HCT116 (cell line): ENCODE results near the gene LTBP1. TPM values are rescaled to one million over a fixed set of nuclear protein-coding genes. Genes with fewer than 3 reads are reported as not detected.
A peak's percentile ranks its signal among the peaks of the same experiment; 100 is the strongest.

Source experiments
- ATAC-seq: fragments of 200-7000 bp; cut with Tn5 transposase; 2 replicates; pipeline ENCODE4 v1.9.1; 2020; ENCODE audit warnings: mild to moderate bottlenecking, moderate library complexity
- BruUV-seq: library from RNA; stranded (reverse); fragments of 400-500 nt; replicated peaks from 2 replicates; lab custom pipeline; 2021; lab: Mats Ljungman, UMichigan
- CTCF ChIA-PET: fragments of 300-600 bp; sonication (Branson Sonifier 250); formaldehyde crosslinking; loops from one replicate; lab custom pipeline; 2021; ENCODE audit warnings: antibody characterized with exemption; lab: Charles Lee
- POLR2A ChIA-PET: fragments of 300-600, 350-600 bp; sonication (Branson Sonifier 250); formaldehyde crosslinking; loops from one replicate; lab custom pipeline; 2021; ENCODE audit warnings: antibody characterized with exemption; lab: Charles Lee
- RAD21 ChIA-PET, 2 experiments: fragments of 300-600 bp; sonication (Branson Sonifier 250); formaldehyde crosslinking; loops; one replicate each; lab custom pipeline; 2023; ENCODE audit warnings: low total read pairs in 2 of 2; ENCODE audit not compliant: uncharacterized antibody in 2 of 2, unreplicated experiment in 2 of 2, low non-redundant PET in 1 of 2; lab: Charles Lee
- DNase-seq: peaks from one replicate; pipeline ENCODE4 v3.0.0-alpha.2; 2010; ENCODE audit warnings: low read depth, low spot score
- H2AFZ ChIP-seq: fragments of 200-600 bp; shearing (Covaris generic), sonication (generic); 2 replicates; pipeline ENCODE4 v1.6.1; 2017; ENCODE audit warnings: low read depth, mixed run types, mixed read lengths, antibody characterized with exemption, low read length; ENCODE audit not compliant: poor library complexity, severe bottlenecking
- H3K27ac ChIP-seq: 2 replicates; pipeline ENCODE4 v1.5.1; 2012; ENCODE audit warnings: low read depth, low read length
- H3K27me3 ChIP-seq: fragments of 200-600 bp; sonication (generic); 2 replicates; pipeline ENCODE4 v1.6.1; 2016; ENCODE audit warnings: mixed run types, low read length, mixed read lengths; ENCODE audit not compliant: insufficient read depth
- H3K36me3 ChIP-seq, 2 experiments: fragments of 200-500 bp in 1 of 2; fragments of 200-600 bp in 1 of 2; sonication (Bioruptor generic) in 1 of 2; sonication (generic) in 1 of 2; 2 replicates each; pipeline versions ENCODE4 v1.5.1 to v1.6.1; 2014 to 2016; ENCODE audit warnings: low read length in 2 of 2, inconsistent platforms in 1 of 2, mixed read lengths in 1 of 2, mixed run types in 1 of 2; ENCODE audit not compliant: insufficient read depth in 2 of 2, control insufficient read depth in 1 of 2
- H3K4me1 ChIP-seq, 2 experiments: fragments of 200-600 bp in 1 of 2; sonication (generic) in 1 of 2; 2 replicates each; pipeline versions ENCODE4 v1.5.1 to v1.6.1; 2012 to 2017; ENCODE audit warnings: low read length in 2 of 2, inconsistent platforms in 1 of 2, mild to moderate bottlenecking in 1 of 2, mixed read lengths in 1 of 2, mixed run types in 1 of 2, moderate library complexity in 1 of 2; ENCODE audit not compliant: insufficient read depth in 2 of 2, control insufficient read depth in 1 of 2
- H3K4me2 ChIP-seq: fragments of 200-600 bp; sonication (generic); 2 replicates; pipeline ENCODE4 v1.6.1; 2017; ENCODE audit warnings: mixed run types, low read length, mixed read lengths
- H3K4me3 ChIP-seq, 2 experiments: fragments of 200-600 bp in 1 of 2; sonication (generic) in 1 of 2; replicated peaks in 1 of 2; 2 replicates each; pipeline ENCODE4 v1.5.1; 2011 to 2016; ENCODE audit warnings: low read length in 2 of 2, control low read depth in 1 of 2, low read depth in 1 of 2, mild to moderate bottlenecking in 1 of 2, mixed read lengths in 1 of 2, mixed run types in 1 of 2
- H3K79me2 ChIP-seq: fragments of 200-600 bp; sonication (generic); 2 replicates; pipeline ENCODE4 v1.6.1; 2017; ENCODE audit warnings: mild to moderate bottlenecking, mixed run types, low read length, moderate library complexity, mixed read lengths; ENCODE audit not compliant: insufficient read depth
- H3K9ac ChIP-seq: fragments of 200-600 bp; sonication (generic); 2 replicates; pipeline ENCODE4 v1.6.1; 2016; ENCODE audit warnings: low read length, mixed read lengths
- H3K9me2 ChIP-seq: fragments of 200-600 bp; sonication (generic), shearing (Covaris generic); 2 replicates; pipeline ENCODE4 v1.6.1; 2017; ENCODE audit warnings: mixed run types, mild to moderate bottlenecking, moderate library complexity; ENCODE audit not compliant: insufficient read depth
- H3K9me3 ChIP-seq, 2 experiments: fragments of 200-500 bp in 1 of 2; fragments of 200-600 bp in 1 of 2; sonication (Bioruptor generic) in 1 of 2; sonication (generic) in 1 of 2; 2 replicates each; pipeline ENCODE4 v1.6.1; 2014 to 2017; ENCODE audit warnings: low read length in 2 of 2, mixed read lengths in 2 of 2, inconsistent platforms in 1 of 2, low read depth in 1 of 2, mild to moderate bottlenecking in 1 of 2, mixed run types in 1 of 2, moderate library complexity in 1 of 2; ENCODE audit not compliant: control insufficient read depth in 1 of 2, insufficient read depth in 1 of 2
- H4K20me1 ChIP-seq: fragments of 200-600 bp; sonication (generic), shearing (Covaris generic); 2 replicates; pipeline ENCODE4 v1.6.1; 2017; ENCODE audit warnings: mixed run types, mild to moderate bottlenecking, moderate library complexity; ENCODE audit not compliant: insufficient read depth
- CBX3 ChIP-seq: IDR thresholded peaks from 2 replicates; pipeline ENCODE4 v1.6.1; 2012; ENCODE audit warnings: low read depth
- FOSL1 ChIP-seq: IDR thresholded peaks from 2 replicates; pipeline ENCODE4 v1.6.1; 2012; ENCODE audit warnings: low read depth
- JUND ChIP-seq: IDR thresholded peaks from 2 replicates; pipeline ENCODE4 v1.6.1; 2012
- RAD21 ChIP-seq: IDR thresholded peaks from 2 replicates; pipeline ENCODE4 v1.6.1; 2012; ENCODE audit warnings: low read depth, mild to moderate bottlenecking
- SP1 ChIP-seq: IDR thresholded peaks from 2 replicates; pipeline ENCODE4 v1.6.1; 2012; ENCODE audit warnings: low read depth
- YY1 ChIP-seq: IDR thresholded peaks from 2 replicates; pipeline ENCODE4 v1.6.1; 2011; ENCODE audit warnings: low read length, low read depth, moderate library complexity, mild to moderate bottlenecking; ENCODE audit not compliant: insufficient replicate concordance; ENCODE audit errors: extremely low read depth
- intact Hi-C: fragments of 100-400 bp; cut with micrococcal nuclease; formaldehyde crosslinking; loops from 2 replicates; pipeline ENCODE4 v1.10.0; 2022
- total RNA-seq: library from RNA; stranded (reverse); gene quantifications from one replicate; pipeline ENCODE4 v1.2.1, GENCODE V29; 2021; ENCODE audit not compliant: unreplicated experiment
- TF ChIP-seq, protein P1 (sequence below): IDR thresholded peaks from 2 replicates; pipeline ENCODE4 v1.6.1; 2012
- TF ChIP-seq, protein P2 (sequence below), 3 experiments: fragments of 200-600 bp in 1 of 3; sonication (generic) in 1 of 3; IDR thresholded peaks in 2 of 3; conservative IDR thresholded peaks in 1 of 3; 2 replicates each; pipeline ENCODE4 v1.5.1; 2012 to 2017; ENCODE audit warnings: low read depth in 2 of 3, low read length in 2 of 3, antibody characterized with exemption in 1 of 3, borderline replicate concordance in 1 of 3, control low read depth in 1 of 3, mild to moderate bottlenecking in 1 of 3, mixed read lengths in 1 of 3, mixed run types in 1 of 3, moderate library complexity in 1 of 3; ENCODE audit not compliant: insufficient read depth in 1 of 3
- TF ChIP-seq, protein P3 (sequence below): IDR thresholded peaks from 2 replicates; pipeline ENCODE4 v1.6.1; 2012; ENCODE audit warnings: low read depth

The LTBP1 gene
- total RNA-seq, 1 experiment from 2014 or later, result 5.1 TPM

DNA sequence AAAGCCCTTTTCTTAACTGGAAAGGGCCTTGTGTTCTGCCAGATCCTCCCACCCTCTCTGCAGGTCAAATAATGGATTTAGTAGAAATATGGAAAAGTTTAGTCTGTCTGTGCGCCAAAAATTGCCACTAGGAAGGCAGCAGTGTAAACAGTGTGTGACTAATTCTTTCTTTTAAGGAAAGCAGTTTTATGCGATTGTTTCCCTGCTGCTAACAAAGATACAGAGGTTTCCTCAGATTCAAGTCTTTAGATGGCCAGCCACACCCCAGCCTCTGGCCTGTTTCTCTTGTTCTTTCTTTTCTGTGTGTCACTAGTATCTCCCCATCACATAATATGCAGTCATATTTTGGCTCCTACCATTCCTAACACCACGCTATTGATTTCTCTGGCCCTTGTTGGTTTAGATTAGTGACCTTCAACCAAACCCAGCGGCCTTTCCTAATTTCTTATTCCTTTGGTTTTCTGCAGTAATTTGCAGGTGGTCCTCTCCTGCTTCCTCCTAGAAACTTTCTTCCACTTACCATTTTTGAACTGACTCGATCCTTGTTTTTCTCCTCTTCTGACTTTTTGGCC, 157.4 kb downstream of the LTBP1 start:
- Histone ChIP-seq H3K27ac (no peak overlapping the region), H3K4me3 (no peak overlapping the region), H3K4me1 (peaks cover 10 to 15% of the 10 kb centered on the region in 2 experiments; a peak in 3 of 4 replicates), H3K27me3 (no peaks in the 10 kb centered on the region), H3K9me3 (no peaks in the 10 kb centered on the region), H2AFZ (no peak overlapping the region), H4K20me1 (no peaks in the 10 kb centered on the region), H3K36me3 (no peaks in the 10 kb centered on the region), H3K4me2 (peak overlapping the region; percentile 58), H3K9ac (no peak overlapping the region), H3K79me2 (no peaks in the 10 kb centered on the region), H3K9me2 (no peaks in the 10 kb centered on the region)
- ATAC-seq (no peak; the same call in 1 of the 2 replicates), DNase-seq (peak; percentile 6)
- CTCF ChIA-PET, result no interaction called here
- POLR2A ChIA-PET, result no interaction called here
- no peak for TF ChIP-seq FOSL1
- TF ChIP-seq, protein P1, sequence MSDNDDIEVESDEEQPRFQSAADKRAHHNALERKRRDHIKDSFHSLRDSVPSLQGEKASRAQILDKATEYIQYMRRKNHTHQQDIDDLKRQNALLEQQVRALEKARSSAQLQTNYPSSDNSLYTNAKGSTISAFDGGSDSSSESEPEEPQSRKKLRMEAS, result no peak
- no peak for TF ChIP-seq RAD21
- TF ChIP-seq SP1, result peak; percentile 47
- TF ChIP-seq YY1, result no peak
- TF ChIP-seq JUND, result peak; percentile 22; the same call in 1 of the 2 replicates
- no peak for TF ChIP-seq CBX3
- TF ChIP-seq, protein P2, sequence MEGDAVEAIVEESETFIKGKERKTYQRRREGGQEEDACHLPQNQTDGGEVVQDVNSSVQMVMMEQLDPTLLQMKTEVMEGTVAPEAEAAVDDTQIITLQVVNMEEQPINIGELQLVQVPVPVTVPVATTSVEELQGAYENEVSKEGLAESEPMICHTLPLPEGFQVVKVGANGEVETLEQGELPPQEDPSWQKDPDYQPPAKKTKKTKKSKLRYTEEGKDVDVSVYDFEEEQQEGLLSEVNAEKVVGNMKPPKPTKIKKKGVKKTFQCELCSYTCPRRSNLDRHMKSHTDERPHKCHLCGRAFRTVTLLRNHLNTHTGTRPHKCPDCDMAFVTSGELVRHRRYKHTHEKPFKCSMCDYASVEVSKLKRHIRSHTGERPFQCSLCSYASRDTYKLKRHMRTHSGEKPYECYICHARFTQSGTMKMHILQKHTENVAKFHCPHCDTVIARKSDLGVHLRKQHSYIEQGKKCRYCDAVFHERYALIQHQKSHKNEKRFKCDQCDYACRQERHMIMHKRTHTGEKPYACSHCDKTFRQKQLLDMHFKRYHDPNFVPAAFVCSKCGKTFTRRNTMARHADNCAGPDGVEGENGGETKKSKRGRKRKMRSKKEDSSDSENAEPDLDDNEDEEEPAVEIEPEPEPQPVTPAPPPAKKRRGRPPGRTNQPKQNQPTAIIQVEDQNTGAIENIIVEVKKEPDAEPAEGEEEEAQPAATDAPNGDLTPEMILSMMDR (IDR thresholded peaks at IDR 0.05 in 2 of 3, conservative IDR thresholded peaks at IDR 0.05 in 1 of 3; ENCODE audit: borderline replicate concordance in 1 of 3, insufficient read depth in 1 of 3, low read depth in 2 of 3, low read length in 2 of 3), result no peak
- TF ChIP-seq, protein P3, sequence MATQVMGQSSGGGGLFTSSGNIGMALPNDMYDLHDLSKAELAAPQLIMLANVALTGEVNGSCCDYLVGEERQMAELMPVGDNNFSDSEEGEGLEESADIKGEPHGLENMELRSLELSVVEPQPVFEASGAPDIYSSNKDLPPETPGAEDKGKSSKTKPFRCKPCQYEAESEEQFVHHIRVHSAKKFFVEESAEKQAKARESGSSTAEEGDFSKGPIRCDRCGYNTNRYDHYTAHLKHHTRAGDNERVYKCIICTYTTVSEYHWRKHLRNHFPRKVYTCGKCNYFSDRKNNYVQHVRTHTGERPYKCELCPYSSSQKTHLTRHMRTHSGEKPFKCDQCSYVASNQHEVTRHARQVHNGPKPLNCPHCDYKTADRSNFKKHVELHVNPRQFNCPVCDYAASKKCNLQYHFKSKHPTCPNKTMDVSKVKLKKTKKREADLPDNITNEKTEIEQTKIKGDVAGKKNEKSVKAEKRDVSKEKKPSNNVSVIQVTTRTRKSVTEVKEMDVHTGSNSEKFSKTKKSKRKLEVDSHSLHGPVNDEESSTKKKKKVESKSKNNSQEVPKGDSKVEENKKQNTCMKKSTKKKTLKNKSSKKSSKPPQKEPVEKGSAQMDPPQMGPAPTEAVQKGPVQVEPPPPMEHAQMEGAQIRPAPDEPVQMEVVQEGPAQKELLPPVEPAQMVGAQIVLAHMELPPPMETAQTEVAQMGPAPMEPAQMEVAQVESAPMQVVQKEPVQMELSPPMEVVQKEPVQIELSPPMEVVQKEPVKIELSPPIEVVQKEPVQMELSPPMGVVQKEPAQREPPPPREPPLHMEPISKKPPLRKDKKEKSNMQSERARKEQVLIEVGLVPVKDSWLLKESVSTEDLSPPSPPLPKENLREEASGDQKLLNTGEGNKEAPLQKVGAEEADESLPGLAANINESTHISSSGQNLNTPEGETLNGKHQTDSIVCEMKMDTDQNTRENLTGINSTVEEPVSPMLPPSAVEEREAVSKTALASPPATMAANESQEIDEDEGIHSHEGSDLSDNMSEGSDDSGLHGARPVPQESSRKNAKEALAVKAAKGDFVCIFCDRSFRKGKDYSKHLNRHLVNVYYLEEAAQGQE, result no peak
- BruUV-seq, result no TSS peak
- RAD21 ChIA-PET, result no interaction called here
- intact Hi-C loops, result no loop called here
